Measurements from ENCODE around the gene SLC35B2. TPM values are rescaled to one million over a fixed set of nuclear protein-coding genes. Genes with fewer than 3 reads are reported as not detected.

Gene SLC35B2
- total and polyA plus RNA-seq, 9 of the 15 experiments (the other 6 are each of a cell fraction or from before 2014, with no cell fraction given) = 14.5 to 59.1 (median 47.1) TPM

GRCh38 chr6:44222486-44223318 lies 34.6 kb downstream of the SLC35B2 start (continued):
- TF ChIP-seq, protein P1, sequence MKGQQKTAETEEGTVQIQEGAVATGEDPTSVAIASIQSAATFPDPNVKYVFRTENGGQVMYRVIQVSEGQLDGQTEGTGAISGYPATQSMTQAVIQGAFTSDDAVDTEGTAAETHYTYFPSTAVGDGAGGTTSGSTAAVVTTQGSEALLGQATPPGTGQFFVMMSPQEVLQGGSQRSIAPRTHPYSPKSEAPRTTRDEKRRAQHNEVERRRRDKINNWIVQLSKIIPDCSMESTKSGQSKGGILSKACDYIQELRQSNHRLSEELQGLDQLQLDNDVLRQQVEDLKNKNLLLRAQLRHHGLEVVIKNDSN (CRISPR knock-in tag; IDR thresholded peaks at IDR 0.05) = no peak
- no peak for TF ChIP-seq CBX2 (IDR thresholded peaks at IDR 0.05; ENCODE audit: insufficient read depth, low read length, poor library complexity, severe bottlenecking)
- TF ChIP-seq CBFB (CRISPR knock-in tag; IDR thresholded peaks at IDR 0.05) = no peak; the same call in 1 of the 2 replicates
- no peak; the same call in 1 of the 2 replicates for TF ChIP-seq SP1 (CRISPR knock-in tag; IDR thresholded peaks at IDR 0.05)
- no peak for TF ChIP-seq C11orf30 (IDR thresholded peaks at IDR 0.05; ENCODE audit: low read depth)
- no peak for TF ChIP-seq TSC22D4 (tag; IDR thresholded peaks at IDR 0.05)
- TF ChIP-seq LARP7 (IDR thresholded peaks at IDR 0.05) = 0 out of 2 replicates have a peak, but pooled peaks have one; percentile 39
- TF ChIP-seq, protein P2, sequence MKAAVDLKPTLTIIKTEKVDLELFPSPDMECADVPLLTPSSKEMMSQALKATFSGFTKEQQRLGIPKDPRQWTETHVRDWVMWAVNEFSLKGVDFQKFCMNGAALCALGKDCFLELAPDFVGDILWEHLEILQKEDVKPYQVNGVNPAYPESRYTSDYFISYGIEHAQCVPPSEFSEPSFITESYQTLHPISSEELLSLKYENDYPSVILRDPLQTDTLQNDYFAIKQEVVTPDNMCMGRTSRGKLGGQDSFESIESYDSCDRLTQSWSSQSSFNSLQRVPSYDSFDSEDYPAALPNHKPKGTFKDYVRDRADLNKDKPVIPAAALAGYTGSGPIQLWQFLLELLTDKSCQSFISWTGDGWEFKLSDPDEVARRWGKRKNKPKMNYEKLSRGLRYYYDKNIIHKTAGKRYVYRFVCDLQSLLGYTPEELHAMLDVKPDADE (conservative IDR thresholded peaks at IDR 0.05; ENCODE audit: control insufficient read depth, low read depth, low read length) = no peak
- TF ChIP-seq NUFIP1 (IDR thresholded peaks at IDR 0.05; ENCODE audit: partially characterized antibody) = no peak
- no peak for TF ChIP-seq ZNF696 (CRISPR knock-in tag; conservative IDR thresholded peaks at IDR 0.05)
- TF ChIP-seq POLR2AphosphoS5 (IDR thresholded peaks at IDR 0.05; ENCODE audit: control insufficient read depth, insufficient read depth, low read depth, low read length) = no peak
- TF ChIP-seq FOS (IDR thresholded peaks at IDR 0.05; ENCODE audit: extremely low read depth, insufficient read length) = no peak
- no peak for TF ChIP-seq GABPA (tag; conservative IDR thresholded peaks at IDR 0.05; ENCODE audit: low read depth)
- TF ChIP-seq PHB2 (IDR thresholded peaks at IDR 0.05; ENCODE audit: low read depth) = no peak
- TF ChIP-seq MAZ (CRISPR knock-in tag; conservative IDR thresholded peaks at IDR 0.05 in 1 of 2, IDR thresholded peaks at IDR 0.05 in 1 of 2) = no peak
- peak; percentile 7; the same call in 1 of the 2 replicates for TF ChIP-seq KDM2B (CRISPR knock-in tag; IDR thresholded peaks at IDR 0.05)
- no peak for TF ChIP-seq RFX7 (CRISPR knock-in tag; IDR thresholded peaks at IDR 0.05)
- no peak for TF ChIP-seq ZNF175 (CRISPR knock-in tag; IDR thresholded peaks at IDR 0.05; ENCODE audit: low read depth)
- TF ChIP-seq THRAP3 (IDR thresholded peaks at IDR 0.05; ENCODE audit: borderline replicate concordance) = no peak
- TF ChIP-seq PHF21A (IDR thresholded peaks at IDR 0.05; ENCODE audit: borderline replicate concordance, low read depth) = no peak
- no peak for TF ChIP-seq ZEB2 (IDR thresholded peaks at IDR 0.05)
- TF ChIP-seq KHSRP (IDR thresholded peaks at IDR 0.05) = no peak
- TF ChIP-seq MYNN (IDR thresholded peaks at IDR 0.05) = no peak
- no peak for TF ChIP-seq MYNN (CRISPR knock-in tag; IDR thresholded peaks at IDR 0.05)
- no peak for TF ChIP-seq MCM3 (IDR thresholded peaks at IDR 0.05)
- TF ChIP-seq, protein P3, sequence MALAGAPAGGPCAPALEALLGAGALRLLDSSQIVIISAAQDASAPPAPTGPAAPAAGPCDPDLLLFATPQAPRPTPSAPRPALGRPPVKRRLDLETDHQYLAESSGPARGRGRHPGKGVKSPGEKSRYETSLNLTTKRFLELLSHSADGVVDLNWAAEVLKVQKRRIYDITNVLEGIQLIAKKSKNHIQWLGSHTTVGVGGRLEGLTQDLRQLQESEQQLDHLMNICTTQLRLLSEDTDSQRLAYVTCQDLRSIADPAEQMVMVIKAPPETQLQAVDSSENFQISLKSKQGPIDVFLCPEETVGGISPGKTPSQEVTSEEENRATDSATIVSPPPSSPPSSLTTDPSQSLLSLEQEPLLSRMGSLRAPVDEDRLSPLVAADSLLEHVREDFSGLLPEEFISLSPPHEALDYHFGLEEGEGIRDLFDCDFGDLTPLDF (CRISPR knock-in tag; IDR thresholded peaks at IDR 0.05) = no peak
- TF ChIP-seq ARID2 (IDR thresholded peaks at IDR 0.05) = no peak
- TF ChIP-seq PYGO2 (tag; IDR thresholded peaks at IDR 0.05) = no peak
- TF ChIP-seq BHLHE40 (IDR thresholded peaks at IDR 0.05; ENCODE audit: low read length) = no peak

Measured in K562 (cell line).